GM12892 (cell line): ENCODE results near the gene NUBPL.

Experiments
- POLR2A ChIP-seq: IDR thresholded peaks from 2 replicates; pipeline ENCODE4 v1.6.1; 2011; ENCODE audit warnings: low read depth, low read length, control low read depth
- POLR2AphosphoS5 ChIP-seq: IDR thresholded peaks from 2 replicates; pipeline ENCODE4 v1.6.1; 2011; ENCODE audit warnings: low read depth, low read length, control low read depth

GRCh38 chr14:31768355-31768754, 207.2 kb downstream of the NUBPL start:
- TF ChIP-seq POLR2A (no peak), POLR2AphosphoS5 (no peak)
